Activated T-cell treated with anti-CD3 and anti-CD28 coated beads for 1 hour (primary cell): ENCODE measurements around the gene CDA.

ENCODE experiments used
- DNase-seq: peaks from one replicate; pipeline ENCODE4 v3.0.0-alpha.2; 2020; ENCODE audit warnings: low read depth

CDA gene

DNA sequence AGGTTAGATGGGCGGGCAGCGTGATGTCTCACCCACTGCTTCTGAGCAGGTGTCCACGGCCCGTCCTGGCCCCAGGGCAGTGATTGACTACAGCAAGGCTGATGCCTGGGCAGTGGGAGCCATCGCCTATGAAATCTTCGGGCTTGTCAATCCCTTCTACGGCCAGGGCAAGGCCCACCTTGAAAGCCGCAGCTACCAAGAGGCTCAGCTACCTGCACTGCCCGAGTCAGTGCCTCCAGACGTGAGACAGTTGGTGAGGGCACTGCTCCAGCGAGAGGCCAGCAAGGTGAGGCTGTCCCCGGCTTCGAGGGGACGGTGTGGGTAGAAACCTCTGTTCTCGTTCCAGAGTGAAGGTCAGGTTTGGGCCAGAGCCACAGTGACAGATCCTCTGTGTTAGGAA lies 60.0 kb downstream of the CDA start:
- no peak for DNase-seq

- DNase-seq: no peak
These were observed 63.4 kb downstream of the CDA start for GRCh38 chr1:20652300-20652699.

- no peak for DNase-seq
These were observed 65.3 kb downstream of the CDA start for GRCh38 chr1:20654104-20654690.

- no peak for DNase-seq
These were observed 68.1 kb downstream of the CDA start for GRCh38 chr1:20657024-20657423.

GRCh38 chr1:20658166-20658915 lies 69.4 kb downstream of the CDA start:
- no peak for DNase-seq

GRCh38 chr1:20660363-20660762 lies 71.5 kb downstream of the CDA start:
- no peak for DNase-seq

GRCh38 chr1:20660847-20661206 lies 71.9 kb downstream of the CDA start:
- DNase-seq: peak; percentile 5

DNA sequence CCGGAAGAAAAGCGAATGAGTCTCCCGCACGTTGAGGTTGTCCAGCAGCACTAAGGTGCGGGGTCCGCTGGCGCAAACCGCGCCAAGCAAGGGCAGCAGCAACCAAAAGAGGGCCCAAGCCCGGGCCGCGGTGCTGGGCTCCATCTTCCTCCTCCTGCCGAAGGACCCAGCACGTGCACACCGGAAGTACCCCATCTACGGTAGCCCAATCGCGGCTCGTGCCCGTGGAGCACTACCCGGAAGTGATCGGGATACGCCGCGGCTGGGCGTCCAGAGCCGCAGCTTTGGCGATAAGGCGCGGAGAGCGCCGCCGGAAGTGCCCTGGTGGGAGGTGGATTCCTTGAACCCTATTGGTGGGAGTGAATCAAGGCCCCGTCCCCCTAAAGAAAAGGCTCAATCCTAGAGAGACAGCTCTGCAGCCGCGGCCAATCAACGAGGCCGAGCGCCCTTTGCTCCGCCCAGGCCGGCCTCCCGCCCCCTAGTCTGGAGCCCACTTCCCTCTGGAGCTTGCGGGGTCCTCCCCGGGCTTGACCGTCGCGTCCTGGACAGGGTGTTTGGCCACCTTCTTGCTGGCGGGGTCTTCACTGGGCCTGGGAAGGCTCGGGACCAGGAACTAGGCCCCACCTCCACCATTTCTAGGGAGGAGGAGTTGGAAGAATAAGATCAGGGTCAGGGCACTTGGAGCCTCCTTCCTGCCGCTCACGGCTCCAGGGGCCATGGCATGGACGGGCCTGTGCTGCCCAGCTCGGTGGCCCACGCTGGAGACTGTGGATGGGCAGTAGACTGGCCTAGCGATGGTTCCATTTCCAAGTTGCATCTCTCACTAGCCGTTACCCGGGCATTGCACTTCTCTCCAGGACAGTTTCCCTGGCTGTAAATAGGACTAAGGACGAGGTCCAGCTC lies 72.6 kb downstream of the CDA start, which contains the start of gene DDOST:
TSS of gene DDOST (minus strand) at position 163 of the 903 bp plus-strand sequence. CDS start at position 144, 19 bp downstream.
- DNase-seq: peak; percentile 86

DNA sequence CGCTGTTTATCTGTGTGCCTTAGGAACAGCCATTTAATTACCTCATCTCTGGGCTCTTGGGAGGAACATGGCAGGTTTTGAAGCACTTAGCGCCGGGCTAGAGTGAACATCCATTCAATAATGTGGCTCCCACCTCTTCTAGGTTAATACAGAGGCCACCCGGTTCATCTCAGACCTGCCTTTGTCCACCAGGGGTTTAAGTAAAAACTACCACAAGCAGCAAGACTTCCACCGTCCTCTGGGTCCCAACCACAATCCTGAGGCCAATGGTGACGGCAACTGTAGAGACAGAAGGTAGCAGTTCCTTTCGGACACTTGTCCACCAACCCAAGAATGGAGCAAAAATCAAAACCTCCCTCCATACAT lies 73.2 kb downstream of the CDA start:
- DNase-seq: no peak

GRCh38 chr1:20663365-20663764 lies 74.5 kb downstream of the CDA start:
- DNase-seq: no peak

GRCh38 chr1:20663969-20664715 lies 75.2 kb downstream of the CDA start:
- DNase-seq: no peak

DNA sequence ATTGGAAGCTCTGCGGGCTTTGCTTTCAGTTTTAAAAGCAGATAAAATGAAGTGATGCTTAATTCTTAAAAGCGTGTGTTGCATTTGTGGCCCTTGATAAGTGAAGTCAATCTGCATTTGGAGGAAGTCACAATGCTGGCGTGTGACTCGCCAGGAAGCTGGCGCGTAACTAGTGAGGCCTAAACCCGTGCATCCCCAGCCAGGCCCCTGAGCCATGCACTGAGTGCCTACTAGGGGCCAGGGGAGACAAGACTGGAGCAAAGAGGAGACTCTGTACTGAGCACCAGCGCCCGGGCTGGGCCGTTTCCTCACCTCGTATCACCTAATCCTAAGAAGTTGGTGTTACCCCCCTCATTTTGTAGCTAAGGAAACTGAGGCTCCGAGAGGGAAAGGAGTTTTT lies 76.8 kb downstream of the CDA start:
- DNase-seq: no peak

DNA sequence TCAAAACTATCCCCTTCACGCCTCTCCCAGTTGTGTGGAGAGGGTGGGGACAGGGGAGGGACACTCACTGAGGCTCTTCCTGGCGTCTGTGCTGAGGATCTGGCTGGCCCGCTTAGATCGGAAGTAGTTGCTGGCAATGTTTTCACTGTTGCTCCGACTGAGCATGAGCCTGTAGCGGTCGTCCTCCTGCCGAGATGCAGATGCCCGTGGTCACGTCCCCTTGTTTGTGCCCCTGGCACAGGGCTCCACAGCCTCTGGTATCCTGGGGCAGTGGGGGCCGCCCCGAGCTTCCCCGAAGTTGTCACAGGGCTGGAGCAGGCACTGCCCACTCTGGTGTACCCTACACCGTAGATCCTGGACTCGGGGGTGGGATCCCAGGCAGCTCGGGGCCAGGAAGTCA lies 77.2 kb downstream of the CDA start:
- no peak for DNase-seq

DNA sequence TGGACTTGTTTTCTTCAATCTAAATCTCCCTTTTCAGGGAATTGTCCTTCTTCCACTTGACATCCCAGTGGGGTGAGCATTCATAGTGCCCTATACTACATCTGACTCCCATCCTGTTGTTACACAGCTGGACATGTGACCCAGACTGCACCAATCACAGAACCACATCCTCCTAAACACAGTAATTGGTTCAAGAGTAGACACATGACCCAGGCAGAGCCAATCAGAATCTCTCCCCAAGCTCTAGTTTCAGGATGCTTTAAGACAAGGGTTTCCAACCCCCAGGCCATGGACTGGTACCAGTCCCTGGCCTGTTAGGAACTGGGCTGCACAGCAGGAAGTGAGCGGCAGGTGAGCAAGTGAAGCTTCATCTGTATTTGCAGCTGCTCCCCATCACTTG lies 77.9 kb downstream of the CDA start:
- no peak for DNase-seq
